GM10266 (cell line): Measurements from ENCODE around the gene ELANE.
"Not testable (repeated sequence)": the region's sequence is repeated elsewhere in the genome, so short reads cannot be mapped to it uniquely, and the experiment has no call there.

ENCODE experiments used
- DNase-seq: peaks from one replicate; pipeline ENCODE4 v3.0.0; 2012; ENCODE audit errors: extremely low spot score
- CTCF ChIP-seq: IDR thresholded peaks from 2 replicates; pipeline ENCODE4 v1.5.1; 2012; ENCODE audit warnings: mild to moderate bottlenecking, low read depth; ENCODE audit not compliant: control insufficient read depth, insufficient read depth; ENCODE audit errors: missing control alignments

Gene ELANE

GRCh38 chr19:835210-835810 lies 16.8 kb upstream of the ELANE start:
- TF ChIP-seq CTCF: no peak
- no peak for DNase-seq

GRCh38 chr19:840519-841206 lies 11.4 kb upstream of the ELANE start, which contains the start of gene PRTN3:
Gene PRTN3, plus strand, starts transcription at chr19:840999. Its CDS starts 10 bp downstream, at chr19:841009.
- DNase-seq: no peak
- no peak for TF ChIP-seq CTCF

GRCh38 chr19:842802-843179 lies 9.3 kb upstream of the ELANE start:
- not testable (repeated sequence) for DNase-seq

GRCh38 chr19:843180-843835 lies 8.8 kb upstream of the ELANE start:
- no peak for DNase-seq
- TF ChIP-seq CTCF: no peak

GRCh38 chr19:843836-844545 lies 8.1 kb upstream of the ELANE start:
- no peak for TF ChIP-seq CTCF
- no peak for DNase-seq

GRCh38 chr19:844546-844971 lies 7.5 kb upstream of the ELANE start:
- no peak for TF ChIP-seq CTCF
- DNase-seq: no peak

GRCh38 chr19:845707-846521 lies 6.2 kb upstream of the ELANE start:
- DNase-seq: no peak
- TF ChIP-seq CTCF: no peak
